GM12873 (cell line): ENCODE results near the gene PPP4R4.

ENCODE experiments used
- TF ChIP-seq, protein P1 (sequence below): IDR thresholded peaks from 2 replicates; pipeline ENCODE4 v1.5.1; 2012; ENCODE audit warnings: low read depth, mild to moderate bottlenecking, moderate library complexity, low read length, control low read depth; ENCODE audit not compliant: insufficient read depth; ENCODE audit errors: missing control alignments

Gene PPP4R4

DNA sequence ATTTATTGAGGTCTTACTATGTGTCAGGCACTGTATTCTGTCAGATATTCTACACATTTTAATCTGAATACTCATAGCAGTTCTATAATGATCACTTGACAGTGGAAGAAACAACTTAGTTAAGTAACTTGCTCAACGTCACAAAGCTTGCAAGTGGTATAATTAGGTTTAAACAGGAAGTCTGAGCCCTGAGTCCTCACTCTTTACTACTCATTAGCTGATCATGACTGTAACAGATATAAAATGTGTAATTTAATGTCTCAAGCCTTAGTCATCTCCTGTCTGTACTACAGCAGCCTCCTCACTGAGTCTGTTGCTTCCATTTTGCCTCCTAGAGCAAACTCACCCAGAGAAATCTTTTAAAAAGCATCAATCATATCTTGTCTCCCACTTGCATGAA lies 38.9 kb downstream of the PPP4R4 start:
- TF ChIP-seq, protein P1, sequence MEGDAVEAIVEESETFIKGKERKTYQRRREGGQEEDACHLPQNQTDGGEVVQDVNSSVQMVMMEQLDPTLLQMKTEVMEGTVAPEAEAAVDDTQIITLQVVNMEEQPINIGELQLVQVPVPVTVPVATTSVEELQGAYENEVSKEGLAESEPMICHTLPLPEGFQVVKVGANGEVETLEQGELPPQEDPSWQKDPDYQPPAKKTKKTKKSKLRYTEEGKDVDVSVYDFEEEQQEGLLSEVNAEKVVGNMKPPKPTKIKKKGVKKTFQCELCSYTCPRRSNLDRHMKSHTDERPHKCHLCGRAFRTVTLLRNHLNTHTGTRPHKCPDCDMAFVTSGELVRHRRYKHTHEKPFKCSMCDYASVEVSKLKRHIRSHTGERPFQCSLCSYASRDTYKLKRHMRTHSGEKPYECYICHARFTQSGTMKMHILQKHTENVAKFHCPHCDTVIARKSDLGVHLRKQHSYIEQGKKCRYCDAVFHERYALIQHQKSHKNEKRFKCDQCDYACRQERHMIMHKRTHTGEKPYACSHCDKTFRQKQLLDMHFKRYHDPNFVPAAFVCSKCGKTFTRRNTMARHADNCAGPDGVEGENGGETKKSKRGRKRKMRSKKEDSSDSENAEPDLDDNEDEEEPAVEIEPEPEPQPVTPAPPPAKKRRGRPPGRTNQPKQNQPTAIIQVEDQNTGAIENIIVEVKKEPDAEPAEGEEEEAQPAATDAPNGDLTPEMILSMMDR = no peak

DNA sequence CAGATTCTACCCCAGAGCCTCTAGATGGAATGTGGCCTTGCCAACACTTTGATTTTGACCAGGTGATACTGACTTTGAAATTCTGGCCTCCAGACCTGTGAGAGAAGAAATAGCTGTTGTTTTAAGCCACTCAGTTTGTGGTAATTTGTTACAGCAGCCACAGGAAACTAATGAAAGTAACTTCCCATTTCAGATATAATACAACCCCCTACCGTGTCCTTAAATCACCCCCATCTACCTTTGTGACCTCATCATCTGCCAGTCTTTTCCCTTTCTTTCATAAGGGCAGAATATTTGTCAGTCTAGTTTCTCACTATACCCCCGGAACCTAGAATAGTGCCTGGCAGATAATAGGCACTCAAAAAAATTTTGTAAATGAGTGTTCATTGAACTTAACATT lies 39.6 kb downstream of the PPP4R4 start:
- TF ChIP-seq, protein P1 = no peak

DNA sequence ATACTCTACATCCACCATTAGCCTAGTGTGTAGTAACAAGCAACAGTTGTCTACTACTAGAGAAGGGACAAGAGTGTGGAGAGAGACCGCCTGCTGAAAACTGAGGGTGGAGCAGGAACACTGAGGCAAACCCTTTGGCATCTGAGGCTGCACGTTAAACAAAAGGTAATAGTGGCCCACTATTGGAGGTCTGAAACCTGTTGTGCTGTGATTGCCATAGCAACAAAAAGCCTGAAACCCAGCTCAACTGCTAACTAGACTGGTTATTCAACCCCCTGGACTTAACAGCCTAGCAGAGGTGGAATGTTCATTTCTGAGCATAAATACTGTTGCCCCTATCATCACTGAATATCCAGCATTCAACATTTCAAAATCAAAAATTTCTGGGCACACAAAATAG lies 43.0 kb downstream of the PPP4R4 start:
- TF ChIP-seq, protein P1 = no peak

DNA sequence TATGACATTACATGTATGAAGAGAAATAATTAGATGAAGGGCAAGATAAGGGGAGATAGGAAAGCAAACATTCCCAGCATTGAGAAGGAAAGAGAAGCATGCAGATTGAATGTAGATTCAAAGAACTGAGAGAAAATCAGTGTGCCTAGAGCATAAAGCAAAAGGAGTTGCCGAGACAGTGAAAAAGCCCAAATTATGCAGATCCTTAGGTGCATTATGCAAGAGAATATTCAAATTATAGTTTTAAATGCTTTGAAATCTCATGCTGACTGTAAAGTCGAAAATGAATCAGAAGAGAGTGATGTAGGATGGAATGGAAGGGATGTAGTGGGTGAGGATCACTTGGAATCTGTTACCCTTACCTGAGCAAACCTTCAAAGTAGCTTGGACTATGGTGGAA lies 49.9 kb downstream of the PPP4R4 start:
- TF ChIP-seq, protein P1 = no peak

DNA sequence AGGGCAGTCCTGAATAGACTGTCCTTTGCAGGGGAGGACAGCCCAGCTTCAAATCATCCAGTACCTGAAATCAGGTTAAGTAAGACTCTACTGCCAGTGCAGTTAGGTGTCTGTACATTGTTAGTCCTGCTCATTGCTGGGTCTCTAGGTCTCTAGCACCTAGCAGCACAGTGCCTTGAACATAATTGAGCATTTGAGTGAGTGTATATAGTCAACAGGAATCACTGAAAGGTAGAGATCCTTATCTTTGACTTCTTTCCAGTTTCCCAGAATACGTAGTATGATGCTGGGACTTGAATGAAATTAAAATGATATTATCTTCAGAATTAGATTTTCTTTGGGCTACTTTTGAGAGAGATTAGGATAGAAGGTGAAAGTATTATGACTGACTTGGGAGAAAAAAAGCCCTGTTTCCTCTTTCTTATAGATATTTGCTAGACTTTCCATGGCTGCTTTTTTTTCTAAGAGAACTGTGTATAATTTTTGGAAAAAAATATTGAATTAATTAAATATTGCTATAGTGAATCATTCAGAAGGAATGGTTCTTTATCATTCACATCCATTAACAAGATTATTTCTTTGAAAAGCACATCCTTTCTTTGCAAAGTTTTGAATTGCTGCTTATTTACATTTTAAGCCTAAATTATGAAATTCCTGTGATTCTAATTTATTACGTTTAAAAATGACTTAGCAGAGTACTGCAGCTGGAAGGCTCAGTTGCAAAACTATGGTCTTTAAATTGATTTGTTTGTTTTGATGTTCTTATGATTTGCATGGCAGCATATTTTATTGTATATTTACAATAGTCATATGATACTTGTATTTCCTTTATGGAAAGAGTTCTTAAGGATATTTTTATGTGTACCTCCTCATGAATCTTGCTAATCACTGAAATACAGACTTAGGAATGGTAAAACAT lies 51.6 kb downstream of the PPP4R4 start:
- TF ChIP-seq, protein P1 = no peak

DNA sequence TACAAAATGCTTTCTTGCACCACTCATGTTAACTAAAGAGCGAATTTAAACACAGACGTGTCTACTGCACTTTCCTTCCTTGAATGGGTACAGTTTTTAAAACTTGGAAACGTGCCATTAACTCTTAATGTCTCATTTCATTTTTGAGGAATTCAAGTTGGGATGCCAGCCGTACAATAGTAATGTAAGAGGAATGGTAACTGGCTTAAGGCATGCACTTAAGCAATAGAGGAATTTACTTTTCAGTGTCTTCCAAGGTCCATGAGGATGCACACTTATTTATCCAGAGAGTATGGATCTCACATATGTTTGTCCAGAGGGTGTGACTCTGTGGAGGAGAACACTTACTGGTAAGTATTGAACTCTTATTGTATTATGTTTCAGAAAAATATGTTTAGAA lies 52.9 kb downstream of the PPP4R4 start:
- TF ChIP-seq, protein P1 = no peak

DNA sequence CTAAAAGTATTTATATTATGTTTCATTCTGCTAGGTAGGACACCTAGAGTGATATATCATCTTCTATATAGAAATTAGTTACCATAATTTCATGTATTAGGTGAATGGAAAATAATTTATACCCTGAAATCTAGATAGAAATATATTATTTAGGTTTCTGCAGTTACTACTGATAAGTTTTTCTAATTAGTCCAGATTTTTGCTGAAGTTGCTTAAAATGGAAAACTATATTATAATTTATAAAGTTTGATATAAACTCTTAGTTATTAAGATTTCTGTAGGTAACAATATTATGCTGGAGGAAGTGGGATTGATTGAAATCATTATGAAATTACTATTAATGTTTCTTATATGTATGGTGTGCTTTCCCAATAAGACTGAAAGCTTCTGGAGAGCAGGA lies 62.9 kb downstream of the PPP4R4 start:
- TF ChIP-seq, protein P1 = no peak
